Activated T-cell treated with anti-CD3 and anti-CD28 coated beads, Interleukin-2, amount 50 U/mL, for 1 hour (primary cell): Measurements from ENCODE around the gene HMCN2.

Experiments used
- DNase-seq: peaks from one replicate; pipeline ENCODE4 v3.0.0-alpha.2; 2020

HMCN2 gene

DNA sequence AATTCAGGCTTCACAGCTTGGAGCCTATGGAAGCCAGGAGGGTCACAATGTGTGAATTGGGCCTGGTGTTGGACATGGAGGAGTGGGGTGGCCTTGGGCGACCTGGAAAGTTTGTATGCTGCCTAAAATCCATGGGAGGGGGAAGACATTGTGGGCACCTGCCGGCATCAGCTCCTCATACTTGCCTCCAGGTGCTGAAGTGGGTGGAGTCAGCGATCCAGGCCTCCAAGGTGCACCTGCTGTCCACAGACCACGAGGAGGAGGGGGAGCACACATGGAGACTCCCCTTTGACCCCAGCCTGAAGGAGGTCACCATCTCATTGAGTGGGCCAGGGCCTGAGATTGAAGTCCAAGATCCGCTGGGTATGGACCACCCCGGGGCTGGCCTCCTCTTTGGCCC, 29.1 kb downstream of the HMCN2 start:
- no peak for DNase-seq

DNA sequence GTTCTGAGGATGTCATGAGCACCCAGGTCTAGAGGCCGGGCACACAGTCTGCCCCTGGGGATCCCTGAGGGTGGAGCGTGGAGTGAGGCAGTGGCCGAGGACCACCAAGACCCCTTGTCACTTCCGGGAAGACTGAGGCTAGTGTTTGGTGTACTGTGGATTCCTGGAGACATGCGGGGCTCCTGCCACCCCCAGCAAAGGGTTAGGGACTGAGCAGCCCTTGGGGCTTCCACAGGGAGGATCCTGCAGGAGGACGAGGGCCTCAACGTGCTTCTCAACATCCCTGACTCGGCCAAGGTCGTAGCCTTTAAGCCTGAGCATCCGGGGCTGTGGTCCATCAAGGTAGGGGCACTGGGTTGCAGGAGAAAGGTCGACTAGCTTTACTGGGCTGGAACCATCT, 29.9 kb downstream of the HMCN2 start:
- no peak for DNase-seq

DNA sequence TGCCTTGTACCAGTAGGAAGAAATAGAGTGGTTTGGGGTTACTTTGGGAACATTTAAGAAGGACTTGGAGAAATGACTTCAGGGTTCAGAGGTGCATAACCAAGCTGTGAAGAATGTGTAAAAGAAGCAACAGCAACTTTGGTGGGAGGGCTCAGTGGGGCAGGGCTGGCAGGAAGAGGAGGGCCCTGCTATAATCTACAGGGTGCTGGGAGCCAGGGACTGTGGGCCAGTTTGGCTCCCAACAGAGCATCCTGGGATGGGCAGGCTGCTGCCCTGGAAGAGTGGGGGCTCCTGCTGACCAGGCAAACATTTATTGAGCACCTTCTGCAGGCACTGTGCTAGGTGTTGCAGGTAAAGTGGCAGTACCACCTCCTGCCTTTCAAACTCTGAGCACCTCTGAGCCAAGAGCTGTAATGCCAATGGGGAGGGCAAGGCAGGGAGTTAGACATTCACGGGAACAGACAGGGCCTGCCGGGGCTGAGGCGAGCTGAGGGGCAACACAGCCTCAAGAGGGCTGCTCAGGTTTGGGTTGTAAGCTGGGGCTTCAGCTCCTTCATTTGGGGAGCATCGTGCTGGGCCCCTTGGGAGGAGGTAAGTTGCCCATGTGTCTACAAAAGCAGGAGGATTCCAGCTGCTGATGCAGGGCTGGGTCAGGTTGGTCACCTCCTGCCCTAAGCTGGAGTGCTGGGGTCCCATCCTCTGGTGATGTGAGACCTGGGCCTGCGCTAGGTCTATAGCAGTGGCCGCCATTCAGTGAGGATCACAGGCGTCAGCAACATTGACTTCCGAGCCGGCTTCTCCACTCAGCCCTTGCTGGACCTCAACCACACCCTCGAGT, 30.6 kb downstream of the HMCN2 start:
- no peak for DNase-seq

DNA sequence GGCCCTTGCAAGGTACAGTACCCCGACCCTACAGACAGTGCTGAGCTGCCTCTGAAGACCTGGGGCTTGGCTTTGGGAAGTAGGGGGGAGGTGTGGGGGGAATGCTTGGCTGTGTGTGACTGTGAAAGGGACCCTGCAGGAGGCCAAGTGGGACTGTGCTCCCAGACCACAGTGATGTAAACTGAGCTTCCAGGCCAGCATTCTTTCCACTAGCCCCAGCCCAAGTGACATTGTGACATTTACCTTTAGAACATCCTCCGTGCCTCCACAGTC, 31.2 kb downstream of the HMCN2 start:
- DNase-seq: no peak

DNA sequence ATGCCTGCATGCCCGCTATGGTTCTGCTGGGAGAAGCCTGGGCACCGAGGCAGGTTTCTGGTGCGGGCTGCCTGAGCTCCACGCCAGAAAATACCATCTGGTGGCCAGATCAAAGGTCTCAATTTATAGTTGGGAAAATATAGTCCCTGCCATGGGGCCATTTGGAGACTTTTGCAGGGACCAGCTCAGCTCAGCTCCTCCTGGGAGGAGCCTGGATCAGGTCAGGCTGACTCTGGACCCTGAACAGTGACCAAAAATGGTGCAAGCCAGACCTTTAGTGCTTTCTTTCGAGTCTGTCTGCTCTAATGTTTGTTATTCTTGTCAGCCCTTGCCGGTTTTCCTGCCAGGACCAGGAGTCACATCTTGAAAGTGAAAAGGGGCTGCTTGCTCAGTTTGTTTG, 31.8 kb downstream of the HMCN2 start:
- no peak for DNase-seq

DNA sequence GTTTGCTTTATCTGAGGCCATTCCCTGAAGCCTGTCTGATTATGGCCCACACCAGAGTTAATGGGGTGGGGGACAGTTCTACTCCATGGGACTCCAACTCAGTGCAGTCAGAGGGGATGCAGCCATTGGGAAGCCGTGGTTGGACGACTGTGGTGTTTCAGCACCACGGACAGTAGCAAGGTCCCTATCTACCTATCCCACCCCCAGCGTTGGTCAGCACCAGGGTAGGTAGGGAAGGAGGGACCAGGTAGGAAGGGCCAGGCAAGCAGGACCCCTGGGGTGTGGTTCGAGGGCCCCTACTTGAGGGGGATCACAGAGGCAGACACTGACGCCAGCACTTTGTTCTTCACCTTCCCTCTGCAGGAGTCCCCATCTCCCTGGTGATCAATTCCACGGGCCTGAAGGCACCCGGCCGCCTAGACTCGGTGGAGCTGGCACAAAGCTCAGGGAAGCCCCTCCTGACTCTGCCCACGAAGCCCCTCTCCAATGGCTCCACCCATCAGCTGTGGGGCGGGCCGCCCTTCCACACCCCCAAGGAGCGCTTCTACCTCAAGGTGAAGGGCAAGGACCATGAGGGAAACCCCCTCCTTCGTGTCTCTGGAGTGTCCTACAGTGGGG, 33.2 kb downstream of the HMCN2 start:
- DNase-seq: no peak

DNA sequence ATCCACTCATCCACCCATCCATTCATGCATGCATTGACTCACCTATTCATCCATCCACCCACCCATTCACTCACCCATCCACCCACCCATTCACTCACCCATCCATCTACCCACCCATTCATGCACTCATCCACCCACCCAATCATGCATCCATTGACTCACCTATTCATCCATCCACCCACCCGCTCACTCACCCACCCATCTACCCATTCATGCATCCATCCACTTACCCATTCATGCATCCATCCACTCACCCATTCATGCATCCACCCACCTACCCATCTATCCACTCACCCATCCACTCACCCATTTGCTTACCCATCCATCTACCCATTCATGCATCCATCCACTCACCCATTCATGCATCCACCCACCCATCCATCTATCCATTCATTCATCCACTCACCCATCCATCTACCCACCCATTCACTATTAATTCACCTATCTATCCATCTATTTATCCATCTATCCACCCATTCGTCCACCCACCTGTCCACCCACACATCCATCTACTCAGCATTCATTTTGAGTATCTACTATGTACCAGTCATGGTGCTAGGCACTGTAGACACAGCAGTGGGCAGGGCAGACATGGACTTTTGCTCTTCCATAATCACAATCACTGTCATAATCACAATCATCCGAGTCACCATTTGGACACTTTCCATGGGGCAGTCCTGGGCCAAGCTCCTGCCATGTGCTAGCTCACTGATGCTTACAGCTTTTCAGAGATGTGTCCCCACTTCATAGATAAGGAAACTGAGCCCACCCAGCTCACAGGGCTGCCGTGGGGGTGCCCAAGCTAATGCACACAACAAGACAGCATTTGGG, 34.4 kb downstream of the HMCN2 start:
- no peak for DNase-seq

DNA sequence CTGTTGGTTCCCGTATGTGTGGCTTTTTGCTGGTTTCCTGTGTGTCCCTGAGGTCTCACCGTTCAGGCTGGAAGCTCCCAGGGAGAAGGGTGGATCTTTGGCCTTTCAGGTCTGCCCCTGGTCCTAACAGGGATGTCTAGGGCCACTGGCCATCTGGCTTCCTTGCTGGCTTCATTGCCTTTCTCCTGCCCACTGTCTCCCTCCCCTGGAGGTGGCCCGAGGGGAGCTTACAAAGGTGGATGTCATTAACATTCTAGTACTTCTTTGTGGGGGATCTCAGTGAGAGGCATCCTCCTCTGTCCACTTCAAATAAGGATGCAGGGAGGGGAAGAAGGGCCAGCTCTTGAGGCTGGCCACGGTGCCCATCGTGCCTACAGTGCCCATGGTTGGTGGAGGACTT, 35.2 kb downstream of the HMCN2 start:
- no peak for DNase-seq

DNA sequence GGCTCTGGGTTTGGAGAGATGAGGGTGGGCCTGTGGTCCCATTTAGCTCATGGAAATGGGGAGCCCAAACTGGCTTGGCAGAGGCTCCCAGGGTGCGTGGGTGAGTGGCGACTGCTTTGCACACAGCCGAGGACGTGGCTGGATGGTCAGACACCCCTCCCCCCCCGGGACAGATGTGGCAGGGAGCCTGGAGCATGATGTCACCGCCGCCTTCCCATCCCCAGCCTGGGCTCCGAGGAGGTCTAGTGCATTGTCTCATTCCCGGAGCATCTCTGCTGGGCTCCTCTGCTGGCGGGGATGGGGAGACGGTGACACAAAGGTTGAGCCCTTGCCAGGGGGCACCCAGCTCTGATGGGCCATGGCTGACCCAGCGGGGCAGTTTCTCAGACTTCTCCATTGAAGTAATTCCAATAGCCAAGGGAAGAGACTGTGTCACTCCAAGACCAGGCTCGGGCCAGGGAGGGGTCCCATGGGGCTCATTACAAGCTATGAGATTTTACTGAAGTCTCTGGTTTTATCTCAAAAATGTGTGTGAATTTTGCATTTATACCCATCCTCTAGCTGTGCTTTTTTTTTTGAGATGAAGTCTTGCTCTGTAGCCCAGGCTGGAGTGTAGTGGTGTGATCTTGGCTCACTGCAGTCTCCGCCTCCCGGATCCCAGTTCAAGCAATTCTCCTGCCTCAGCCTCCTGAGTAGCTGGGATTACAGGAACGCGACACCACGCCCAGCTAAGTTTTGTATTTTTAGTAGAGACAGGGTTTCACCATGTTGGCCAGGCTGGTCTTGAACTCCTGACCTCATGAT, 36.1 kb downstream of the HMCN2 start:
- no peak for DNase-seq

DNA sequence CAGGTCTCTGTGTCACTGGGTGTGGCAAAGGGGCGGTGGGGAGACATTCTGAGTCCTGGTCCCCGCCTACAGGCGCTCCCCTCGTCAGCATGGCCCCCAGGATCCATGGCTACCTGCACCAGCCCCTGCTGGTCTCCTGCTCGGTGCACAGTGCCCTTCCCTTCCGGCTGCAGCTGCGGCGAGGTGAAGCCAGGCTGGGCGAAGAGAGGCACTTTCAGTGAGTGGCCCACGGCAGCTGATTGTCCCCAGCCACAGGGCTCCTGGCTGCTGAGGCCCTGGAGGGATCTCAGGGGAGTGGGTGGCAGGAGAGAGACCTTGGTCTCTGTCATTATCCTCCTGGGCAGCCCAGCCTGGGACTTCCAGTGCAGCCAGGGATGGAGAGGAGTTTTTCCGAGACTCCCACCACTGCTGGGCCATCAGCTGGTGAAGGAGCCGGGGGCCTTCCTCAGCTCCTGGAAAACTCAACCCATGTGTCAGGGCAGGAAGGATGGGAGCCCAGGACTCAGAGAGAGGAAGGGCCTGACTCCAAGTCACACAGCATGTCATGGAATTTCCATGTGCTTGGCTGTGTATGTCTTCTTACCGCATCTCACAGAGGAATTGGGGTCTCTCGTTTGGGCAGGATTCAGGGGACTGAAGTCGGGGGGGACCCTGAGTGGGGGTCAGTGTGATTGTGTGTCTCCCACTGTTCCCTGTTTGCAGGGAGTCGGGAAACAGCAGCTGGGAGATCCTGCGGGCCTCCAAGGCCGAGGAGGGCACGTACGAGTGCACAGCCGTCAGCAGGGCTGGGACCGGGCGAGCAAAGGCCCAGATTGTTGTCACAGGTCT, 37.4 kb downstream of the HMCN2 start:
- DNase-seq: no peak

DNA sequence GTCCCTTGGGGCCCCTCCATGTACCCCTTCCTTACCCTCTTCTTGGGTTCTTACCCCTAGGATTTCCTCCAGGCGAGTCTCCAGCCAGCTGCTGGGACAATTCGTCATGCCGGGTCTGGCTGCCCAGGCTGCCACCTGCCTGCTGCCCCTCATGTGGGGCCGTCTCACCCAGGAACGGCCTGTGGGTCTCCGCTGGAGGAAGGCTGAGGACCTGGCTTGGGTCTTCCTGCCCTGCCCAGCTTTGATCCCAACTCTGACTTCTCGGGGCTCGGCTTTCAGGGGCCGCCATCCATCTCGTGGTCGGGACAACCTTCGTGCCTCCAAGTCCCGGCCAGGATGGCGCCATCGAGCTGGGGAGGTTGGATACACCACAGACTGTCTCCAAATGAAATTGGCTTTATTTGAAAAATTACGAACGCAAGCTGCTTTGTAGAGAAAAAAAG, 38.1 kb downstream of the HMCN2 start:
- no peak for DNase-seq

DNA sequence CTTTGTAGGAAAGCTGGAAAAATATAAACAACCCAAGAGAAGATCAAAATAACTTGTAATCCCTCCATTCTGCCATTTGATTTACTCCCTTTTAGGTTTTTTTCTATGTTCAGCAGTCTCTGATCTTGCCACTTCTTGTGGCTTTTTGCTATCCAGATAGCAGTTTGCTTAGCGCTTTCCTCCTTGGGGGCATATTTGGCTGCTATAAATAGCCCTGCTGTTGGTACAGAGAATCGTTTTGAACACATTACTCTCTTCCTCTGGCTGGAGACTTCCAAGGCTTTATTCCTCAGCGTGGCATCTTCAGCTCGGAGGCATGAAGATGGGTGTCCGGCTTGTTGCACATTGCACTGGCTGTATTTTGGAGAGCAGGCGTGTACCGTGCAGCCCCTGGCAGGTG, 38.6 kb downstream of the HMCN2 start:
- no peak for DNase-seq

DNA sequence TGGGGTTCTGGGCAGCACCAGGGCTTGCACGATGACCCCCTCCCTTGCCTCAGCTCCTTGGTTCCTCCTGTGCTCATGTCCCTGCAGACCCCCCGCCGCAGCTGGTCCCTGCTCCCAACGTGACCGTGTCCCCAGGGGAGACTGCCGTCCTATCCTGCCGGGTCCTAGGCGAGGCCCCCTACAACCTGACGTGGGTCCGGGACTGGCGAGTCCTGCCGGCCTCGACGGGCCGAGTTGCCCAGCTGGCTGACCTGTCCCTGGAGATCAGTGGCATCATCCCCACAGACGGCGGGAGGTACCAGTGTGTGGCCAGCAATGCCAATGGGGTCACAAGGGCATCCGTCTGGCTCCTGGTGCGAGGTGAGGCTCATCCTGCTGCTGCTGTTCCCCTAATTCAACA, 39.1 kb downstream of the HMCN2 start:
- DNase-seq: no peak

DNA sequence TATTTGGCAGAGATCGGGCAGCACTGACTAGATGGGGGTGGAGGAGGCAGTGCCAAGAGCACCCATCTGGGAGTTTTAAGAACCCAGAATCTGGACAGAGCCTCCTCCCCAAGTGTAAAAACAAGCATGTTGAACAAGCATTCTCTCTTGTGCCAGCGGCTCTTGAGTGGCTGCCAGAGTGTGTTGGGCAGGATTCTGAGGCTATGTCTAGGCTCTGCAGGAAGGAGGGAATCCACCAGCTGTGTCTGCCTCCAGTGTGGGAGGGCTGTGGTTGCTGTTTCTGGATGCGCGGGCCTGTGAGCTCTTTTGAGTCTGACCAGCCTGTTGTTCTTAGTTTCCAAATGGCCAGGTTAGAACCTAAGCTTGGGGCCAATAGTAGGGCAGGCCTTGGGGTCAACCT, 39.8 kb downstream of the HMCN2 start:
- no peak for DNase-seq

DNA sequence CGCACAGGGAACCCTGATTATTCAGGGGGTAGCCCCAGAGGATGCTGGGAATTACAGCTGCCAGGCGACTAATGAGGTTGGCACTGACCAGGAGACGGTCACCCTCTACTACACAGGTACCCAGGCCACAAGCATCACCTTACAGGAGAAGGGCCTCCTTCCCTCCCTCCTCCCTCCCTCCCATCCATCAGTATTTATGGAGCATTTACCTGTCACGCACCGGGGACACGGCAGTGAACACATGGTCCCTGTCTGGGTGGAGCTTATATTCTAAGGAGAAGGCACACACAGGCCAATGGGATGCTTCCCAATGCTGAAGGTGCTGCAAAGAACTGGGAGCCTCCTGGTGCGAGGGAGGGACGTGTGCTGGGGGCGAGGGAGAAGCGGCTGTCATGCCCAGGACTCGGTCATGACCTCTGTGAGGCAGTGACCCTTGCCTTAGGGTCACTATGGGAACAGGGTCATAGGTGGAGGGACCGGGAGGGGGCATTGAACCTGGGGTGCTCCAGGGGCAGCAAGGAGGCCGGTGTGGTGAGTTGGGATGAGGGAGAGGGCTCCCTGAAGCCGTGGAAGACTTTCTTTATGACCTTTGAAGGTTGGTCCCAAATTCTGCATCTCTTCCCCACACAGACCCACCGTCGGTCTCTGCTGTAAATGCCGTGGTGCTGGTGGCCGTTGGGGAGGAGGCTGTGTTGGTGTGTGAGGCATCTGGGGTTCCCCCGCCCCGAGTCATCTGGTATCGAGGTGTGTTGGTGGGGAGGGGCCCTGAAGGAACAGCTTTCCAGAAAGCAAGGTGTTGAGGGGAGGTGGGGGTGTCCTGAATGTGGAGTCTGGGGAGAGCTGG, 41.5 kb downstream of the HMCN2 start:
- no peak for DNase-seq

DNA sequence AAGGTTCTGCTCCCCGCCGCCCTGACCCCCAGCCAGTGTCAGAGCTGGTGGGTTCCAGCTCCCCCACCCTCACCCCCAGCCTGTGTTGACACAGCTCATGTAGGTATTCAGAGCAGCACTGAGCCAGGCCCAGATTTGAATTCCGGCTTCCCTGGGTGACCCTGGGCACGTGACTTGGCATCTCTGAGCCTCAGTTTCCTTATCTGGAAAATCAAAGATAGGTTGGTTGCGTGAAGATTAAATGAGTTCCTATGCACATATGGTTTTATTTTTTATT, 42.0 kb downstream of the HMCN2 start:
- DNase-seq: no peak

DNA sequence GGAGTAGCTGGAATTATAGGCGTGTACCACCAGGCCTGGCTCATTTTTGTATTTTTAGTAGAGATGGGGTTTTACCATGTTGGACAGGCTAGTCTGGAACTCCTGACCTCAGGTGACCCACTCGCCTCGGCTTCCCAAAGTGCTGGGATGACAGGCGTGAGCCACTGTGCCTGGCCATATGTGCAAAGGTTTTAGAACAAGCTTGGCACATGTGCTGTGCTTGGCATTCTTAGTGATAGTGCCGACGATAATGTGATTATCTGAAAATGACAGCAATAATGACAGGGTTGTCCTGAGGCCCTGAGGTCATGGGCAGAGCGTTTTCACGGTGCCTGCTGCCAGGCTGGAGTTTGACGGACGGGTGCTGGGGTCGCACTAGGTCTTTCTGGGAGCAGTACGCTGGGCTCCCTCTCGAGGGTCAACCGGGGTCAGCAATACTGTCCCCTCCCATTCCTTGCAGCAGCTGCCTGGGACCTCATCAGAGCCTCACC, 42.6 kb downstream of the HMCN2 start:
- DNase-seq: no peak

DNA sequence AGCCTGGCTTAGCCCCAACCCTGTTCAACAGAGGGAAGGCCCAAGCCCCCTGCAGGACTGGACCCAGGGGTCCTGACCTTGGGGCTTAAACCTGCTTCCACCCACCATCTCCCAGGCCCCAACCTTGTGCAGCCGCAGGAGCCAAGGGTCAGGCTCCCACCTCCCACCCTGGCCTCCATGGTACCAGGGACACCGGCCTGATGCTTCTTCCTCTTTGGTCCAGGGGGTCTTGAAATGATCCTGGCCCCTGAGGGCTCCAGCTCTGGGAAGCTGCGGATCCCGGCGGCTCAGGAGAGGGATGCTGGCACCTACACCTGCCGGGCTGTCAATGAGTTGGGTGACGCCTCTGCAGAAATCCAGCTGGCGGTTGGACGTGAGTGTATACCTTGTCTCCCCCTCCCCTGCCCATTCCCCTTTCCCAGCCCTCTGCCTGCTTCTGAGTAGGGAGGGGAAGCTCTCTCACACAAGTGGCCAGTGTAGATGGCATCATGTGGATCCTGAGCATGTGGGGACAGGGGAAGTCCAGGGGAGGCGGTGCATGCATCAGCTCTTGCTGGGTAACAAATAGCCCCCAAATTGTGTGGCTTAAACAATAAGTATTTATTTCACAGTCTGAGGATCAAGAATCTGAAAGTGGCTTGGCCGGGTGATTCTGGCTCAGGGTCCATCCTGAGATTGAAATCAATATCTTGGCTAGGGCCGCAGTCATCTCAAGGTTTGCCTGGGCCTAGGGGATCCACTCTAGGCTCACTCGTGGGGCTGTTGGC, 44.3 kb downstream of the HMCN2 start:
- DNase-seq: no peak

DNA sequence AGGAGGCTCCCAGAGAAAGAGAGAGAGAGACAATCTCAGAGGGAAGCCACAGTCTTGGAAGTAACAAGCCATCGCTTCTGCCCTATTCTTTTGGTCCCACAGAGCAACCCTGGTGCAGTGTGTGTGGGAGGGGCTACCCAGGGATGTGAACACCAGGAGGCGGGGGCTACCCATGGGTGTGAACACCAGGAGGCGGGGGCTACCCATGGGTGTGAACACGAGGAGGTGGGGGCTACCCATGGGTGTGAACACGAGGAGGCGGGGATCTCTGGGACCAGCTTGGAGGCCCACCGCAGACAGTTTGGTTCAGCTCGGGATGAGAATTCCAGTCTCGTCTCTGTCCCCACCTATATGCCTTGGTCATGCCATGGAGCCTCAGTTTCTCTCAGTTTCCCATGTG, 44.9 kb downstream of the HMCN2 start:
- no peak for DNase-seq

DNA sequence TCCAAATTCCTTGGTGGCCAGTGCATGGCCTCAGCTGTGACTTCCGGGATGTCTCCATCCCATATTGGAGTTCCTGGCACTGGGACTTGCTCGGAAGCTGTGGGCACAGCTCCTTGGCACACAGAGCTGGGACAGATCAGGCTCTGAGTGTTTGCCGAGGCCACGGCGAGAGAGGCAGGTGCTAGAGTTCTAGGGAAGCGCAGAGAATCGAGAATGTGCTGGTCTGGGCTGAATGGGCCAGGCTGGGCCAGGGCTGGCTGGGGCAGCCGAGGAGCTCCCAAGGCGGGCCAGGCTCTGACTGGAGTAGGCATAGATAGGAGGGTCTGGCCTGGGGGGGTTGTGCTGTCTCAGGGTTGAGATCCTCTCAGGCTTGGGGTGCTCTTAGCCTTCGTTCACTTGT, 45.4 kb downstream of the HMCN2 start:
- DNase-seq: no peak
